Kidney epithelial cell (primary cell): Measurements from ENCODE around the gene RAPH1. TPM values are rescaled to one million over a fixed set of nuclear protein-coding genes. Genes with fewer than 3 reads are reported as not detected.
"Not testable (repeated sequence)": the region's sequence is repeated elsewhere in the genome, so short reads cannot be mapped to it uniquely, and the experiment has no call there.

Source experiments
- DNase-seq: peaks from one replicate; pipeline ENCODE4 v3.0.0-alpha.2; 2010; ENCODE audit warnings: low read depth
- H3K27me3 ChIP-seq: 2 replicates; pipeline ENCODE4 v1.6.0; 2011; ENCODE audit warnings: low read length; ENCODE audit not compliant: control insufficient read depth, insufficient read depth
- H3K36me3 ChIP-seq: 2 replicates; pipeline ENCODE4 v1.5.1; 2011; ENCODE audit warnings: low read length; ENCODE audit not compliant: control insufficient read depth, insufficient read depth
- H3K4me3 ChIP-seq: 2 replicates; pipeline ENCODE4 v1.5.1; 2011; ENCODE audit warnings: low read depth, mild to moderate bottlenecking, control low read depth, low read length
- CTCF ChIP-seq: IDR thresholded peaks from 2 replicates; pipeline ENCODE4 v1.5.1; 2011; ENCODE audit warnings: mild to moderate bottlenecking, moderate library complexity, low read length, control low read depth, inconsistent platforms; ENCODE audit not compliant: insufficient read depth, poor library complexity, severe bottlenecking
- total RNA-seq: library from RNA; depleted of rRNA; stranded (reverse); fragments of >200 nt; gene quantifications from 2 replicates; pipeline ENCODE4 v1.2.3, GENCODE V29; 2015

RAPH1 gene
- total RNA-seq, 1 donor from 2014 or later: 28.9 TPM

DNA sequence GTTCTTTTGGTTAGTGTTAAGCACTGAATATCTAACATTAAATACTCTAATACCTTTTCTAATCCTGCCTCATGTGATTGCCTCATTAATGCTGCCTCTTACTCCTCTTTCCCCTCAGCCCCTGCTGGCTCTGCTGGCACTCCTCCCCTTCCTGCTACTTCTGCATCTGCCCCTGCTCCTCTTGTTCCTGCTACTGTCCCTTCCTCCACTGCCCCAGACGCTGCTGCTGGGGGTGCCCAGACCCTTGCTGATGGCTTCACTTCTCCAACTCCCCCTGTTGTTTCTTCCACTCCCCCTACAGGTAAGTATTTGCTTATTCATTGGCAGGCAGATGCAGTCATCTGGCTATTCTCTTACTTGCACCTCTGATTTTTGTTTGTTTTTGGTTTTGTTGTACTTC is 138.4 kb downstream of the RAPH1 start:
- no peaks in the 10 kb centered on the region for H3K27me3 ChIP-seq
- no peak overlapping the region for H3K4me3 ChIP-seq
- peaks cover 1% of the 10 kb centered on the region for H3K36me3 ChIP-seq
- peak; percentile 41 for TF ChIP-seq CTCF
- DNase-seq: no peak

- DNase-seq: no peak
- H3K27me3 ChIP-seq: no peaks in the 10 kb centered on the region
- H3K4me3 ChIP-seq: no peak overlapping the region
- TF ChIP-seq CTCF: no peak
- peaks cover 1% of the 10 kb centered on the region for H3K36me3 ChIP-seq
These were observed 139.2 kb downstream of the RAPH1 start for GRCh38 chr2:203395858-203396257.

DNA sequence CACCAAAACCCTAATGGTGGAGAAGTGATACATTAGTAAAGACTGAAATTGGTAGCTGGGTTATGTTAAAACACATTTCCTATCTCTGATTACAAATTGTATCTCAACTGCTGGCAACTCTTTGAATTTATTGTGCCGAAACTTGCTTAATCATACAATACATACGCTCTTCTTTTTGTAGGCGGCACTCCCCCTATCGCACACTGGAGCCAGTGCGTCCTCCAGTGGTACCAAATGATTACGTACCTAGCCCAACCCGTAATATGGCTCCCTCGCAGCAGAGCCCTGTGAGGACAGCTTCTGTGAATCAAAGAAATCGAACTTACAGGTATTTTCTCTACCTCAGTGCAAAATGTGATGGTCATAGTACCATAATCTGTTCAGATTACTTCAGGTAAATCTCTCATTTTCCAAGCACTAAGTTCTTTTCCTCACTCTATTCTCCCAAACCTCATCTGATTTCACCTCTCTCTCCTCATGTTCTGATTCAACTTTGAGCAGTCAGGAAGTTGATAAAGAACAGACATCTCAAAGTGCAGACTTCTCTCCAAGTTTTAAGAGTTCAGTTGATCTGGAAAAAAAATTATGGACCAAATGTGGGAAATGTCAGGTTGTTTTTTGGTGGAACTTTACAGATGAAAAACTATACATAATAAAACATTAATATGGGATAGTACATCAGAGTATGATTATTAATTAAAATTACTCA is 140.4 kb downstream of the RAPH1 start:
- Histone ChIP-seq H3K4me3 (no peak overlapping the region), H3K27me3 (no peaks in the 10 kb centered on the region), H3K36me3 (peaks cover 1% of the 10 kb centered on the region)
- no peak for TF ChIP-seq CTCF
- DNase-seq: no peak

DNA sequence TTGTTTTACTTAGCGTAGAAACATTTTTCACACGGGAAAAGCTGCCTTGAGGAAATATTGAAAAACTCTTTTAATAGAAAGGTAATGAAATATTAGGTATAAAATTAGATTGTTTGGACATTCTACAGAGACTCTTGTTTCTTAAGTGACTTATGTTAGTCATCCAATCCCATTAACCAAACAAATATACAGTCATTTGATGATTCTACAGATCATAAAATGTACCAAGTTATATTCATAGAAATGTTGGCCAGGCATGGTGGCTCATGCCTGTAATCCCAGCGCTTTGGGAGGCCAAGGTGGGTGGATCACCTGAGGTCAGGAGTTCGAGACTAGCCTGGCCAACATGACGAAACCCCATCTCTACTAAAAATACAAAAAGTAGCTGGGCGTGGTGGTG is 146.9 kb downstream of the RAPH1 start:
- not testable (repeated sequence) for H3K36me3 ChIP-seq, H3K4me3 ChIP-seq, H3K27me3 ChIP-seq, DNase-seq

DNA sequence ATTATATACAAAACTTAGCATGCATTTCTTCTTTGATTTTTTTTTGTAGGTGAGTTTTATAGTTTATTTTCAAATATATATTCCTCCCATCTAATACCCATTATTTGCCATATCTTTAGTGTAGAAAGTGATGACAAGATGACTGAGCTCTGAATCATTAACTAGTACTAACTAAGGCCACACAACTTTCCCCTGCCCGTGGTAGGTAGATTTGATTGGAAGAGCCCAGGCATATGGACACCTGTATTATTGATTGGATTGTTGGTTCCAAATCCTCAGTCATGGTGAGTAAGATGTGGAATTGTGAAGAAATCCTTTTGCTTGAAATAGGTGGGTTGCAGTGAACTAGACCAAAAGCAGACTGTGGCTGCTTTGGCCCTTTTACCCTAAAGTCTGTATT is 152.1 kb downstream of the RAPH1 start:
- no peaks in the 10 kb centered on the region for H3K27me3 ChIP-seq
- no peak for TF ChIP-seq CTCF
- no peak for DNase-seq
- H3K4me3 ChIP-seq: no peak overlapping the region
- H3K36me3 ChIP-seq: no peaks in the 10 kb centered on the region

- TF ChIP-seq CTCF: no peak
- Histone ChIP-seq H3K36me3 (no peaks in the 10 kb centered on the region), H3K27me3 (no peaks in the 10 kb centered on the region), H3K4me3 (no peak overlapping the region)
- DNase-seq: no peak
These were observed 155.9 kb downstream of the RAPH1 start for GRCh38 chr2:203379156-203379555.
